IPS DF 6.9 (cell line): ENCODE data around the gene CNTN4.

Experiments
- DNase-seq: peaks from one replicate; pipeline ENCODE4 v3.0.0-alpha.2; 2013; ENCODE audit warnings: low read depth, low spot score
- H3K27ac ChIP-seq: one replicate; pipeline ENCODE4 v1.5.1; 2013; ENCODE audit warnings: low read length, control low read depth
- H3K27me3 ChIP-seq: 2 replicates; pipeline ENCODE4 v1.6.1; 2013; ENCODE audit warnings: mild to moderate bottlenecking, low read length; ENCODE audit not compliant: control insufficient read depth, insufficient read depth
- H3K36me3 ChIP-seq: 2 replicates; pipeline ENCODE4 v1.6.1; 2013; ENCODE audit warnings: low read length; ENCODE audit not compliant: control insufficient read depth, insufficient read depth
- H3K4me1 ChIP-seq: 2 replicates; pipeline ENCODE4 v1.6.1; 2013; ENCODE audit warnings: low read length; ENCODE audit not compliant: control insufficient read depth, insufficient read depth
- H3K4me3 ChIP-seq: 2 replicates; pipeline ENCODE4 v1.5.1; 2013; ENCODE audit warnings: mild to moderate bottlenecking, low read length
- H3K9me3 ChIP-seq: 2 replicates; pipeline ENCODE4 v1.6.1; 2013; ENCODE audit warnings: low read length, inconsistent platforms; ENCODE audit not compliant: control insufficient read depth, insufficient read depth
- WGBS: extraction: QIAGEN DNeasy Blood & Tissue Kit; methylation state at CpG from one replicate; pipeline ENCODE4 v1.1.7; 2013; ENCODE audit warnings: mixed read lengths, missing lambda C conversion rate; ENCODE audit not compliant: insufficient read length, insufficient coverage; 5-methylcytosine and 5-hydroxymethylcytosine counted together

The CNTN4 gene

GRCh38 chr3:3020209-3020608, 921.5 kb downstream of the CNTN4 start:
- no peaks in the 10 kb centered on the region for H3K36me3 ChIP-seq
- H3K4me1 ChIP-seq, result peaks cover 1% of the 10 kb centered on the region; the same call in 1 of the 2 replicates
- H3K27ac ChIP-seq, result no peak overlapping the region
- no peak for DNase-seq
- WGBS, result no CpG with 5 or more reads among the region's 7 CpGs
- no peak overlapping the region for H3K4me3 ChIP-seq
- H3K27me3 ChIP-seq, result no peaks in the 10 kb centered on the region
- no peaks in the 10 kb centered on the region for H3K9me3 ChIP-seq

GRCh38 chr3:3023111-3023745, 924.6 kb downstream of the CNTN4 start:
- no peaks in the 10 kb centered on the region for H3K36me3 ChIP-seq
- no peaks in the 10 kb centered on the region for H3K27me3 ChIP-seq
- no peak overlapping the region for H3K27ac ChIP-seq
- H3K4me3 ChIP-seq, result no peak overlapping the region
- H3K9me3 ChIP-seq, result no peaks in the 10 kb centered on the region
- H3K4me1 ChIP-seq, result peaks cover 1% of the 10 kb centered on the region; the same call in 1 of the 2 replicates
- whole genome bisulfite sequencing, result no CpG with 5 or more reads among the region's 7 CpGs
- DNase-seq, result no peak

GRCh38 chr3:3027976-3028567, 929.4 kb downstream of the CNTN4 start:
- Histone ChIP-seq H3K27ac (no peak overlapping the region), H3K27me3 (no peaks in the 10 kb centered on the region), H3K4me3 (no peak overlapping the region), H3K9me3 (no peaks in the 10 kb centered on the region), H3K36me3 (no peaks in the 10 kb centered on the region), H3K4me1 (no peaks in the 10 kb centered on the region; the same call in 1 of the 2 replicates)
- DNase-seq, result no peak
- WGBS, result no CpG with 5 or more reads among the region's 5 CpGs

GRCh38 chr3:3031326-3031725, 932.7 kb downstream of the CNTN4 start:
- H3K36me3 ChIP-seq, result no peaks in the 10 kb centered on the region
- no peak overlapping the region for H3K27ac ChIP-seq
- no peaks in the 10 kb centered on the region for H3K27me3 ChIP-seq
- H3K4me1 ChIP-seq, result no peaks in the 10 kb centered on the region
- no peaks in the 10 kb centered on the region for H3K9me3 ChIP-seq
- H3K4me3 ChIP-seq, result no peak overlapping the region
- no peak for DNase-seq
- no CpG with 5 or more reads among the region's 4 CpGs for WGBS

- no peak for DNase-seq
- Histone ChIP-seq H3K9me3 (no peaks in the 10 kb centered on the region), H3K4me3 (no peak overlapping the region), H3K4me1 (peaks cover 2% of the 10 kb centered on the region; the same call in 1 of the 2 replicates), H3K27me3 (no peaks in the 10 kb centered on the region), H3K36me3 (no peaks in the 10 kb centered on the region), H3K27ac (no peak overlapping the region)
- no CpG with 5 or more reads among the region's 13 CpGs for WGBS
Measured at GRCh38 chr3:3037156-3037555, 938.5 kb downstream of the CNTN4 start.

GRCh38 chr3:3038201-3038991, 939.7 kb downstream of the CNTN4 start:
- H3K4me1 ChIP-seq, result peaks cover 2% of the 10 kb centered on the region; the same call in 1 of the 2 replicates
- no CpG with 5 or more reads among the region's 25 CpGs for WGBS
- DNase-seq, result no peak

GRCh38 chr3:3053974-3054373, 955.3 kb downstream of the CNTN4 start:
- no peak overlapping the region for H3K4me3 ChIP-seq
- H3K36me3 ChIP-seq, result no peaks in the 10 kb centered on the region
- DNase-seq, result no peak
- H3K27me3 ChIP-seq, result no peaks in the 10 kb centered on the region
- H3K4me1 ChIP-seq, result no peaks in the 10 kb centered on the region
- H3K9me3 ChIP-seq, result no peaks in the 10 kb centered on the region
- H3K27ac ChIP-seq, result no peak overlapping the region
- no CpG with 5 or more reads among the region's 4 CpGs for WGBS

More at GRCh38 chr3:3038201-3038991, 939.7 kb downstream of the CNTN4 start:
- Histone ChIP-seq H3K36me3 (no peaks in the 10 kb centered on the region), H3K27ac (no peak overlapping the region), H3K27me3 (no peaks in the 10 kb centered on the region), H3K4me3 (no peak overlapping the region), H3K9me3 (no peaks in the 10 kb centered on the region)

GRCh38 chr3:3059645-3060044, 961.0 kb downstream of the CNTN4 start:
- no peak for DNase-seq
- no CpG with 5 or more reads among the region's 1 CpG for WGBS

GRCh38 chr3:3064297-3064696, 965.6 kb downstream of the CNTN4 start:
- Histone ChIP-seq H3K27ac (no peak overlapping the region), H3K36me3 (no peaks in the 10 kb centered on the region), H3K27me3 (no peaks in the 10 kb centered on the region), H3K4me3 (no peak overlapping the region), H3K9me3 (no peaks in the 10 kb centered on the region), H3K4me1 (0 out of 2 replicates have a peak, but pooled peaks cover 1% of the 10 kb centered on the region)
- WGBS, result no CpG with 5 or more reads among the region's 4 CpGs
- DNase-seq, result no peak

More at GRCh38 chr3:3059645-3060044, 961.0 kb downstream of the CNTN4 start:
- Histone ChIP-seq H3K4me3 (no peak overlapping the region), H3K27ac (no peak overlapping the region), H3K27me3 (no peaks in the 10 kb centered on the region), H3K9me3 (no peaks in the 10 kb centered on the region), H3K4me1 (0 out of 2 replicates have a peak, but pooled peaks cover 1% of the 10 kb centered on the region), H3K36me3 (no peaks in the 10 kb centered on the region)

- H3K9me3 ChIP-seq, result no peaks in the 10 kb centered on the region
- H3K27me3 ChIP-seq, result no peaks in the 10 kb centered on the region
- H3K36me3 ChIP-seq, result no peaks in the 10 kb centered on the region
- 0 out of 2 replicates have a peak, but pooled peaks cover 1% of the 10 kb centered on the region for H3K4me1 ChIP-seq
- DNase-seq, result no peak
- H3K27ac ChIP-seq, result no peak overlapping the region
- no peak overlapping the region for H3K4me3 ChIP-seq
- no CpG with 5 or more reads among the region's 2 CpGs for WGBS
Measured at GRCh38 chr3:3065876-3066275, 967.2 kb downstream of the CNTN4 start.
